ENCODE results near the gene FOXN1. TPM values are rescaled to one million over a fixed set of nuclear protein-coding genes. Genes with fewer than 3 reads are reported as not detected.

The FOXN1 gene
- total RNA-seq, 2 donors from 2014 or later, result not detected

GRCh38 chr17:28513476-28513875, 7.3 kb downstream of the FOXN1 start:
- peaks cover 4% of the 10 kb centered on the region for H3K9me3 ChIP-seq (ENCODE audit: control insufficient read depth, low read length)
- peaks cover 9% of the 10 kb centered on the region for H3K9me3 Mint-ChIP-seq
- no peak for DNase-seq
- TF ChIP-seq CTCF (conservative IDR thresholded peaks at IDR 0.05), result no peak
- no peaks in the 10 kb centered on the region for H3K4me1 ChIP-seq (ENCODE audit: control insufficient read depth, insufficient read depth, low read length)
- H3K36me3 ChIP-seq (ENCODE audit: control insufficient read depth, insufficient read depth, low read length), result no peaks in the 10 kb centered on the region
- no peaks in the 10 kb centered on the region for H3K4me1 Mint-ChIP-seq
- no peaks in the 10 kb centered on the region for H3K36me3 Mint-ChIP-seq (ENCODE audit: low read depth)
- H3K27ac Mint-ChIP-seq, result no peak overlapping the region
- H3K27me3 ChIP-seq (ENCODE audit: control insufficient read depth, insufficient read depth, low read length, poor library complexity, severe bottlenecking), result peaks cover 19% of the 10 kb centered on the region
- no peak overlapping the region for H3K27ac ChIP-seq (ENCODE audit: low read depth, low read length)
- 90 to 91% methylated on average over 4 to 7 of the region's 7 CpGs for WGBS, 2 experiments (ENCODE audit: insufficient coverage in 1 of 2, insufficient read length in 1 of 2)
- H3K9ac ChIP-seq (ENCODE audit: extremely low read depth, low read length, poor library complexity, severe bottlenecking), result no peak overlapping the region
- peaks cover 22% of the 10 kb centered on the region for H3K27me3 Mint-ChIP-seq (ENCODE audit: insufficient read depth)
- no peak overlapping the region for H3K4me3 Mint-ChIP-seq
- no peak overlapping the region for H3K4me3 ChIP-seq (ENCODE audit: low read length)

GRCh38 chr17:28514561-28515002, 8.4 kb downstream of the FOXN1 start:
- no peak for TF ChIP-seq CTCF (conservative IDR thresholded peaks at IDR 0.05)

GRCh38 chr17:28515518-28515917, 9.4 kb downstream of the FOXN1 start:
- Mint-ChIP-seq H3K4me1 (no peaks in the 10 kb centered on the region), H3K27ac (no peak overlapping the region)
- WGBS, 2 experiments (ENCODE audit: insufficient coverage in 1 of 2, insufficient read length in 1 of 2), result 87 to 100% methylated on average over 1 of the region's 1 CpG

More at GRCh38 chr17:28514561-28515002, 8.4 kb downstream of the FOXN1 start:
- no peak overlapping the region for H3K4me3 ChIP-seq (ENCODE audit: low read length)
- 70 to 84% methylated on average over 3 to 16 of the region's 16 CpGs for WGBS, 2 experiments (ENCODE audit: insufficient coverage in 1 of 2, insufficient read length in 1 of 2)
- no peak for DNase-seq
- Mint-ChIP-seq H3K9me3 (peaks cover 9% of the 10 kb centered on the region), H3K4me1 (no peaks in the 10 kb centered on the region), H3K4me3 (no peak overlapping the region), H3K36me3 (ENCODE audit: low read depth) (no peaks in the 10 kb centered on the region), H3K27me3 (ENCODE audit: insufficient read depth) (peaks cover 24% of the 10 kb centered on the region), H3K27ac (no peak overlapping the region)
- no peak overlapping the region for H3K9ac ChIP-seq (ENCODE audit: extremely low read depth, low read length, poor library complexity, severe bottlenecking)
- H3K27me3 ChIP-seq (ENCODE audit: control insufficient read depth, insufficient read depth, low read length, poor library complexity, severe bottlenecking), result peaks cover 15% of the 10 kb centered on the region
- no peaks in the 10 kb centered on the region for H3K4me1 ChIP-seq (ENCODE audit: control insufficient read depth, insufficient read depth, low read length)
- peaks cover 4% of the 10 kb centered on the region for H3K9me3 ChIP-seq (ENCODE audit: control insufficient read depth, low read length)
- no peaks in the 10 kb centered on the region for H3K36me3 ChIP-seq (ENCODE audit: control insufficient read depth, insufficient read depth, low read length)
- H3K27ac ChIP-seq (ENCODE audit: low read depth, low read length), result no peak overlapping the region

More at GRCh38 chr17:28515518-28515917, 9.4 kb downstream of the FOXN1 start:
- H3K4me1 ChIP-seq (ENCODE audit: control insufficient read depth, insufficient read depth, low read length), result no peaks in the 10 kb centered on the region
- no peak overlapping the region for H3K27ac ChIP-seq (ENCODE audit: low read depth, low read length)
- H3K9me3 Mint-ChIP-seq, result peaks cover 9% of the 10 kb centered on the region
- peaks cover 4% of the 10 kb centered on the region for H3K9me3 ChIP-seq (ENCODE audit: control insufficient read depth, low read length)
- no peak overlapping the region for H3K9ac ChIP-seq (ENCODE audit: extremely low read depth, low read length, poor library complexity, severe bottlenecking)
- no peaks in the 10 kb centered on the region for H3K36me3 ChIP-seq (ENCODE audit: control insufficient read depth, insufficient read depth, low read length)
- H3K27me3 Mint-ChIP-seq (ENCODE audit: insufficient read depth), result peaks cover 23% of the 10 kb centered on the region
- H3K36me3 Mint-ChIP-seq (ENCODE audit: low read depth), result no peaks in the 10 kb centered on the region
- no peak for DNase-seq
- H3K4me3 ChIP-seq (ENCODE audit: low read length), result no peak overlapping the region
- H3K4me3 Mint-ChIP-seq, result no peak overlapping the region
- H3K27me3 ChIP-seq (ENCODE audit: control insufficient read depth, insufficient read depth, low read length, poor library complexity, severe bottlenecking), result peaks cover 14% of the 10 kb centered on the region
- TF ChIP-seq CTCF (conservative IDR thresholded peaks at IDR 0.05), result no peak
